Placental epithelial cell (primary cell): Measurements from ENCODE around the gene MCRS1. TPM values are rescaled to one million over a fixed set of nuclear protein-coding genes. Genes with fewer than 3 reads are reported as not detected.

ENCODE experiments used
- small RNA-seq: library from RNA; depleted of rRNA; stranded (forward); fragments of <200 nt; gene quantifications from one replicate; pipeline ENCODE3, GENCODE V24; 2012
- total RNA-seq: library from RNA; depleted of rRNA; stranded (reverse); fragments of >200 nt; gene quantifications from 2 replicates; pipeline ENCODE4 v1.2.3, GENCODE V29; 2012

The MCRS1 gene
- 55.4 and 93.0 TPM in 2 replicates for total RNA-seq

GRCh38 chr12:49567611-49568441 is at the start of gene MCRS1:
MCRS1 (minus strand) TSS chr12:49568142; CDS start chr12:49566731, 1,411 bp downstream.

GRCh38 chr12:49605539-49605938 is 37.6 kb upstream of the MCRS1 start, which contains the start of gene FAM186B:
FAM186B (minus strand) TSS chr12:49605639; CDS start chr12:49605477, 162 bp downstream.

GRCh38 chr12:49538510-49539403 is 29.2 kb downstream of the MCRS1 start, which contains the start of gene KCNH3:
KCNH3 (plus strand) TSS chr12:49539030; CDS start chr12:49539417, 387 bp downstream.

Small RNAs within 50 kb of the gene (small RNA-seq; reads per million reads assigned to genes)
- gene POLR2KP1 (not detected), gene RNU6-834P (not detected)

Other genes starting within 250 kb of the MCRS1 start
- gene TROAP, start 244.9 kb downstream of the MCRS1 start, total RNA-seq = 2.7 and 7.6 TPM in 2 replicates
- gene C1QL4, start 231.0 kb downstream of the MCRS1 start, total RNA-seq = not detected in 2 replicates
- under 0.01 and 0.79 TPM in 2 replicates for gene DNAJC22, start 221.3 kb downstream of the MCRS1 start, total RNA-seq
- 15.7 and 28.3 TPM in 2 replicates for gene SPATS2, start 200.7 kb downstream of the MCRS1 start, total RNA-seq
- gene KCNH3, start 29.1 kb downstream of the MCRS1 start, total RNA-seq = 0.22 TPM in 1 of 2 replicates, not detected in the other
- gene FAM186B, start 37.5 kb upstream of the MCRS1 start, total RNA-seq = 0.33 and 0.79 TPM in 2 replicates
- gene PRPF40B, start 55.4 kb upstream of the MCRS1 start, total RNA-seq = 13.2 and 14.5 TPM in 2 replicates
- gene FMNL3, start 139.3 kb upstream of the MCRS1 start, total RNA-seq = 2.4 and 2.6 TPM in 2 replicates
- 270 and 482 TPM in 2 replicates for gene TMBIM6, start 173.4 kb upstream of the MCRS1 start, total RNA-seq